Measurements from ENCODE around the gene GNAL. TPM values are rescaled to one million over a fixed set of nuclear protein-coding genes. Genes with fewer than 3 reads are reported as not detected.
A peak's percentile ranks its signal among the peaks of the same experiment; 100 is the strongest.

Gene GNAL
- total RNA-seq, 4 donors from 2014 or later: 13.3 to 22.0 (median 19.9) TPM

DNA sequence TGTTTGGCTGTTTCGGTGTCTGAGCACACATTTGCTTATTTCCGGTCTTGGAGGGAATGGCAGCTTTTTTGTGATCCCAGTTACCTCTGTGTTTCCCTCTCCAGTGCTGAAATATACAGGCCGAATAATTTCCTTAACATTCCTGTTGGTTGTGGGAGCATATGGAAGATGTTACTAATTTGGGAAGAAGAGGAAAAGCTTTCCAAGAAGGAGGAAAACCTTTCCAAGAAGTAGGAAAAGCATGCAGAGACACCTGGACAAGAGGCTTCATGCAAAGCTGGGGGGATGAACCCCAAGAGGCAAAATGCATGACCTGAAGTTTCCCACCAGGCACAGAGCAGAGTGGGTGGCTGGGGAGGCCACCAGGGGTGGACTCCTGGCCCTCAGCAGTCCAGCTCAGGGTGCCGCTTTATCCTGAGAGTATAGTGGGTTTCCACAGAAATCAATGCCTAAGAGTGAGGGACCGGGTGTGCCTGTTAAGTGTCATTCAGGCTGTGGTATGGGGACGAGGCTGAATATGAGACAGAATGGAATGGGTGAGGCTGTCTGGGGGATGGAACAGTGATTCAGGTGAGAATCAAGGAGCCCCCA, 25.5 kb upstream of the GNAL start:
- DNase-seq (ENCODE audit: extremely low spot score): peak; percentile 85
- no peak overlapping the region for H3K27ac ChIP-seq (replicated peaks in 1 of 4)
- no peak overlapping the region for H3K4me3 ChIP-seq
- no peaks in the 10 kb centered on the region for H3K4me1 ChIP-seq
- TF ChIP-seq POLR2A (IDR thresholded peaks at IDR 0.05; ENCODE audit: low read depth): no peak
- TF ChIP-seq EP300 (IDR thresholded peaks at IDR 0.05): no peak
- no peak for TF ChIP-seq POLR2AphosphoS5 (IDR thresholded peaks at IDR 0.05)
- TF ChIP-seq, protein P1, sequence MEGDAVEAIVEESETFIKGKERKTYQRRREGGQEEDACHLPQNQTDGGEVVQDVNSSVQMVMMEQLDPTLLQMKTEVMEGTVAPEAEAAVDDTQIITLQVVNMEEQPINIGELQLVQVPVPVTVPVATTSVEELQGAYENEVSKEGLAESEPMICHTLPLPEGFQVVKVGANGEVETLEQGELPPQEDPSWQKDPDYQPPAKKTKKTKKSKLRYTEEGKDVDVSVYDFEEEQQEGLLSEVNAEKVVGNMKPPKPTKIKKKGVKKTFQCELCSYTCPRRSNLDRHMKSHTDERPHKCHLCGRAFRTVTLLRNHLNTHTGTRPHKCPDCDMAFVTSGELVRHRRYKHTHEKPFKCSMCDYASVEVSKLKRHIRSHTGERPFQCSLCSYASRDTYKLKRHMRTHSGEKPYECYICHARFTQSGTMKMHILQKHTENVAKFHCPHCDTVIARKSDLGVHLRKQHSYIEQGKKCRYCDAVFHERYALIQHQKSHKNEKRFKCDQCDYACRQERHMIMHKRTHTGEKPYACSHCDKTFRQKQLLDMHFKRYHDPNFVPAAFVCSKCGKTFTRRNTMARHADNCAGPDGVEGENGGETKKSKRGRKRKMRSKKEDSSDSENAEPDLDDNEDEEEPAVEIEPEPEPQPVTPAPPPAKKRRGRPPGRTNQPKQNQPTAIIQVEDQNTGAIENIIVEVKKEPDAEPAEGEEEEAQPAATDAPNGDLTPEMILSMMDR (IDR thresholded peaks at IDR 0.05): no peak
- intact Hi-C loops (cut with DNase I): no loop called here
- WGBS: 67% methylated on average over 6 of the region's 6 CpGs
- peaks cover 0 to 50% (median 0%) of the 10 kb centered on the region in 4 donors for H3K27me3 ChIP-seq
- H3K9me3 ChIP-seq: no peaks in the 10 kb centered on the region
- H3K36me3 ChIP-seq: no peaks in the 10 kb centered on the region

DNA sequence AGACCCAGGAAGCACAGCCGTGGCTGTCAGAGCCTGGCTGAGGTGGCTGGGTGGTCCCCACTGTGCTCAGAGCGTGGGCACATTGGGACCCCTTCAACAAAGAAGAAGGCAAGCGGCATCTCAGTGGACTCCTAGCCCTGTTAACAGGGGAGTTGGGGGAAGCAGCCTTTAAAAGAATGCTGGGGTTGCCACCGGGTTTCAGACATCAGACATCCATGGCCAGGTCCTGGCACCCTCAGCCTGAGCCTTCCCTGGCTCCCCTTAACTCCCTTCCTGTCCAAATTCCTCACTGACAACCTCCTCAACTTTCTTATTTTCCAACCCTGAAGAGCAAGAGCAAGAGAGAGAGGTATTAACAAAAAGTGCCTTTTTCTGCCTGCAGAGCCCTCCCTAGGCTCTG, 24.8 kb upstream of the GNAL start:
- Histone ChIP-seq H3K27ac (replicated peaks in 1 of 4) (no peak overlapping the region), H3K4me3 (no peak overlapping the region), H3K27me3 (peaks cover 0 to 44% (median 0%) of the 10 kb centered on the region in 4 donors), H3K4me1 (no peaks in the 10 kb centered on the region), H3K9me3 (no peaks in the 10 kb centered on the region), H3K36me3 (no peaks in the 10 kb centered on the region)
- peak; percentile 75 for DNase-seq (ENCODE audit: extremely low spot score)
- TF ChIP-seq EP300 (IDR thresholded peaks at IDR 0.05): no peak
- no peak for TF ChIP-seq POLR2A (IDR thresholded peaks at IDR 0.05; ENCODE audit: low read depth)
- TF ChIP-seq, protein P1 (IDR thresholded peaks at IDR 0.05): no peak
- TF ChIP-seq POLR2AphosphoS5 (IDR thresholded peaks at IDR 0.05): no peak
- intact Hi-C loops (cut with DNase I): no loop called here
- WGBS: 48% methylated on average over 4 of the region's 4 CpGs

DNA sequence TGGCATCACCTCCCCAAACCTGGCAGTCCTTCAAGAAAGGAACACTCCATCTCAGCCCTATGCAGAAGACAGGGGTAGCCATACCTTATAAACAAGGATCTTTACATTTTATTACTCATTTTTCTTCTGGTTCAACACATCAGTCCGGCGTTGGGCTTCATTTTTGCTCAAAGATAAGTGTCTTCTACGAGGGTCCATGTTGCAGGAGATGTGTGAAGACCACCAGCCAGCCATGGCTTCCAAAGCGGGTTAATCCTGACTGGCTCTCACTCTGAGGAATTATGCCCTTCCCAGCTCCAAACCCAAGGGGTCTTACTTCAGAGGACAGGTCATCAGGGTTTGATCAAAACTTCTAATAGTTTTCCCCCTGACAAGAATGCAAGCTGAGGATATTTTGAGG, 23.9 kb upstream of the GNAL start:
- H3K4me3 ChIP-seq: no peak overlapping the region
- intact Hi-C loops (cut with DNase I): no loop called here
- H3K27ac ChIP-seq (replicated peaks in 1 of 4): no peak overlapping the region
- WGBS: 71% methylated on average over 4 of the region's 4 CpGs
- H3K27me3 ChIP-seq: peaks cover 0 to 46% (median 0%) of the 10 kb centered on the region in 4 donors
- H3K9me3 ChIP-seq: no peaks in the 10 kb centered on the region
- TF ChIP-seq, protein P1 (IDR thresholded peaks at IDR 0.05): no peak
- TF ChIP-seq POLR2A (IDR thresholded peaks at IDR 0.05; ENCODE audit: low read depth) (no peak), EP300 (IDR thresholded peaks at IDR 0.05) (no peak), POLR2AphosphoS5 (IDR thresholded peaks at IDR 0.05) (no peak)
- H3K36me3 ChIP-seq: no peaks in the 10 kb centered on the region
- no peaks in the 10 kb centered on the region for H3K4me1 ChIP-seq
- DNase-seq (ENCODE audit: extremely low spot score): no peak

DNA sequence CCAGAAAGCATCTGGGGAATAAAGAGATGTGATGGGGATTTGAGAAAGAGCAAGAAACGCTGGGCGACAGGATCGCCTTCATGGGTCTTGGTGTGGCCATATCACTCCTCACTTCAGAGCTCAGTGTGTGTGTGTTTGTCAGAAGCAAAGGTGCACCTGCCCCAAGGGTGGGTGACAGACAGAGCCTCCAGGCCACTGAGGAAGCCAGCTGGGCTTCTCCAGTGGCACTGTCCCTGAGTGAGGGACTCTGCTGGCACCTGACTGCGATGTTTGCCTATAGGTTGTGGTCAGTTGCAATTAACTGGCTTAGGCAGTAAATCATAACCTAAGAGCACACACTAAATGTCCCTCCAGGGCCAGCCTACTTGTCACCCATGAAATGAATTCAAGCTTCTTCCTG, 23.5 kb upstream of the GNAL start:
- Histone ChIP-seq H3K36me3 (no peaks in the 10 kb centered on the region), H3K4me3 (no peak overlapping the region), H3K27me3 (peaks cover 0 to 47% (median 0%) of the 10 kb centered on the region in 4 donors), H3K4me1 (no peaks in the 10 kb centered on the region), H3K27ac (replicated peaks in 1 of 4) (no peak overlapping the region), H3K9me3 (no peaks in the 10 kb centered on the region)
- intact Hi-C loops (cut with DNase I): no loop called here
- 96% methylated on average over 4 of the region's 4 CpGs for WGBS
- TF ChIP-seq EP300 (IDR thresholded peaks at IDR 0.05) (no peak), POLR2A (IDR thresholded peaks at IDR 0.05; ENCODE audit: low read depth) (no peak), POLR2AphosphoS5 (IDR thresholded peaks at IDR 0.05) (no peak)
- TF ChIP-seq, protein P1 (IDR thresholded peaks at IDR 0.05): no peak
- peak; percentile 89 for DNase-seq (ENCODE audit: extremely low spot score)

DNA sequence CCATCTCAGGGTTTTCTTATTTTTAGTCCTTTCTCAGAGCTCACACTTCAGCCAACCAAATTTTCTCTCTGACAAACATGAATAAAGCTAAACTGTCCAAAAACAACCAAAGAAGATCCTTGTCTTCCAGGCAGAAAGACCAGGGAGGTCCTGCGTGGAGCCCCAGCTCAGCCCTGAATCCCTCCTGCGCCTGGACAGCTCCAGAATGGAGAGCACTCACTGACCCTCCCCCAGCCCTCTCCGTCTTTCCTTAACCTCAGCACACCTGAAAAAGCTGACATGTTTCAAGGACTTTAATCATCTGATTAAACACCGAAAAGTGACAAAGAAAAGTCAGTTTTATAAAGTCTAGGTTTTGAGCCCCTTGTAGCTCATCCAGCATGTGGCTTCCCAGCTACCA, 22.9 kb upstream of the GNAL start:
- peak; percentile 77 for DNase-seq (ENCODE audit: extremely low spot score)
- intact Hi-C loops (cut with DNase I): no loop called here
- Histone ChIP-seq H3K36me3 (no peaks in the 10 kb centered on the region), H3K27ac (replicated peaks in 1 of 4) (no peak overlapping the region), H3K4me3 (no peak overlapping the region), H3K4me1 (no peaks in the 10 kb centered on the region), H3K9me3 (no peaks in the 10 kb centered on the region), H3K27me3 (peaks cover 0 to 42% (median 0%) of the 10 kb centered on the region in 4 donors)
- 56% methylated on average over 4 of the region's 4 CpGs for WGBS
- TF ChIP-seq, protein P1 (IDR thresholded peaks at IDR 0.05): no peak
- TF ChIP-seq POLR2AphosphoS5 (IDR thresholded peaks at IDR 0.05) (no peak), EP300 (IDR thresholded peaks at IDR 0.05) (no peak), POLR2A (IDR thresholded peaks at IDR 0.05; ENCODE audit: low read depth) (no peak)
